HG03095 (cell line): Measurements from ENCODE around the gene QSOX1.

Experiments
- ATAC-seq: cut with Tn5 transposase; IDR thresholded peaks from one replicate; pipeline ENCODE4 v1.9.1; 2021; ENCODE audit warnings: moderate library complexity; ENCODE audit not compliant: unreplicated experiment

QSOX1 gene

DNA sequence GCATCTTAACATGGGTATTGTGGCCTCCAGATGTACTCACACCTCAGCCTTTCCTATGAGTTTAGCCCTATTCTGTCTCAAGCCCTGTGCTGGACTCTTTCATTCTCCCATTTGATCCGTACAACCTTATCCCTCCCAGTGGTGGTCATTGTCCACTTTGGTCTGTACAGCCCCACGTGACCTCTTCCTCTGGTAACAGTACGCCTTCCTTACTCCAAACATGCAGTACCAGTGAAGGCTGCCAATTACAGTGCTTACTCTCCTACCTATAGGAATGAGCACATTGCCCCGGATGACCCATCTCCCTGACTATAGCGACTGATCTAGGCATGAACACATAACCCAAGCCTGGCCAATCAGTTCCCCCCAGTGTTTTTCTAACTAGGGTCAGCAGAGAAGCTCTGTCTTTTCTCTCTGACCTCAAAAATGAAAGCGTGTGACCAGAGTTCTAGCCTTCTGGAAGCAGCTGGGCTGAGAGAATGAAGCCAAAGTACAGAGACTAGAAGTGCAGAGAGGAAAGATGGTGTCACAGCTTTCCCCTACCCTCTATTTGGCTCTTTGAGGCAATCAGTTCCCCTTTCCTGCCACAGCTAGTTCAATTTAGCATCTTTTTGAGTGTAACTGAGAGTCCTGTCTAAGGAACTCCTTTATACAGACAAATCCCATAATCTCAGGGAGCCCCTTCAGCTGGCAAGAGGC, 9.9 kb upstream of the QSOX1 start:
- no peak for ATAC-seq

DNA sequence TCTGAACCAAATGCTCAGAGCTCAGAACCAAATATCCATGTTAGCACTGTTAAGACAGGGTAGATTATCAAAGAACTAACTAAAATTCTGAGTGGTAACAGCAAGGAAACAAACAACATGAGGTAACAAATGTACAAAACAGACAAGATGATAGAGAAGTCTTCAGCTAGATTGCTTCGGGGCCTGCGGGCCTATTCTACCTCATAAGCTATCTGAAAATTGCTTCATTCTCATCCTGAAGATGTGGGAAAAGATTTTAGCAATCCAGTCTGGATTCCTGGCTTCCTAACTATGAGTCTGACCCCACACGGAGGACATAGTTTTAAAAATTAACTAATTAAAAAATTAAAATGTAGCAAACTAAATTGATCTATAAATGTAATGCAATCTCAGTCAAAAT, 9.2 kb upstream of the QSOX1 start:
- ATAC-seq = no peak

DNA sequence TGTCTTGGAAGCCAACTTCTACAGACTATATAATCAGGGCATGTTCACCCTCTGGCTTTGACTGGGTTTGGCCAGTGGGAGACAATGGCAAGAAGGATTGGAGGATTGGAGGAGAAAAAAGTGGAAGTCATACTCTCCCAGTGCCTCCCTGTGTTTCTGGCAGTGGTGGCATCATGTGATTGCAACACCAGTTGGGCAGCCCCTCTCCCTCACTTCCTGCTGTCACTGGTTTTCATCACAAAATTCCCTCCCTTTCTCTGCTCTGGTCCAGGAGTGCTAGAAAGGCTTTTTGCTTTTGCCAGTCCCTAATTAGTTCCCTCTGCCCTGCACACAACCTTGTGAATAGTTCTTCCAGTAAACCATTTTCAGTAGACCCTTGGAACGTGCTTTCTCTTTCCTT, 3.7 kb upstream of the QSOX1 start:
- ATAC-seq = no peak

DNA sequence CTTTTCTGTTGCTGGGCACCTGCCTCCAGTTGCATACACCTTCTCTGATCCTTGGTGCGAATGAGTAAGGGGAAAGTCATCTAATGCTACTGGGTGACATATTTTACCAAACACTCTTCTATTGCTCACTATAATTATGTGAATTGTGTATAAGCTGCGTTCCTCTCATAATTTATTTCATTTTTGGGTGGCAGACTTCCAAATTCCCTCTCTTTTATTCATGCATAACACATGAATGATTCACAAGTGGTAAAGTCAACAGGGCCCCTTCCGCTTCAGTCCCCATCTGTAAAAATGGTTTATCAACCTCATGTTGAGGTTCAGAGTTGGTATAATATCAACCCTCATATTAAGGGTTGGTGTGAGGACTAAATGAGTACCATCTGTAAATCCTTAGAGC, 3.2 kb upstream of the QSOX1 start:
- no peak for ATAC-seq

DNA sequence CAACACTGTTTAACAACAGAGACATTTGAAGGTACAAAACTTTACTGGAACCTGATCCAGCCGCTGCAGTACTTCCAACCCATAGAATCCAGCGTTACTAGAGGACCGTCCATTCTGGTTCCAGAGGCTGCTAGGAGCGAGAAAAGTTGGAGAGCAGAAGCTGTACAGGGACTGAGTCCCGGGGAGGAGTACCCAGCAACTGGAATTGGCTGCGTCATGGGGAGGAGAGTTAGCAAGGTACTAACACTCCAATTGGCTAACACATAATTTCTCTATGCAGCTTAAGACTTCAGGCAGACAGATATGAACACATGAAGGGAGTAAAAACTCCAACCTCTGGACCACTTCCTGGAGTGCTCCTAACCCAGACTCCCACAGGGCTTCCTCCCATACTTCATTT, 2.1 kb upstream of the QSOX1 start:
- no peak for ATAC-seq

DNA sequence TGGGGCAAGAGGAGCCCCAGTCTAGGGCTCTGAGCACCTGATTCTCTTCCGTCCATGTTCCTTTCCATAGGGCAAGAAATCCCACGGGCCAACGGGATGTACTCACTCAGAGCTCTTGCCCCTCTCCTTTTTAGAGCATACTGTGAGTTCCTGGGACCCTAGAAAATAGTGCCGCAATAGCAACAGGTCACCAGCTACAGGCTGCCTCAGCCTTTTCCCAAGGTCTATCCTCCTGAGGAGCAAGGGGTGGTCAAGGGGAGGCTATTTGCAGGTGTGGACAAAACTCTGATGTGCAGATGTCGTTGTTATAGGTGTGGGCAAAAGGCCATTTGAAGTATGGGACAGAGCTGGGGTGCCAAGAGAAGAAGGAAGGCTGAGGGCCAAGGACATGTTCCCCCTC, 1.6 kb upstream of the QSOX1 start:
- no peak for ATAC-seq

DNA sequence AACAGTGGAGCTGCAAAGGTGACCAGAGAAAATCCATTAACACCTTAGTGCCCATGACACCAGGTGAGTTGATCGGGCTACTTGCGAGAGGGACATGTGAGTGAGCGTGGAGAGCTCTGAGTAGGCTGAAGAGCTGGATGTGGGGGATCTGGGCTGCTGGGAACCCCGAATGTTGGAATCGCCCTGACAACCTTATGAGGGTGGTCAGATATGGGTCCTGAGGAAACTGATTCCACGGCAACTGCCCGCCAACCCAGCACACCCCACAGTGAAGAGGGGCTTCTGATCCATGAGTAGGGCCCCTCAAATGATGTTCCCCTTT, 705 bp upstream of the QSOX1 start:
- no peak for ATAC-seq

DNA sequence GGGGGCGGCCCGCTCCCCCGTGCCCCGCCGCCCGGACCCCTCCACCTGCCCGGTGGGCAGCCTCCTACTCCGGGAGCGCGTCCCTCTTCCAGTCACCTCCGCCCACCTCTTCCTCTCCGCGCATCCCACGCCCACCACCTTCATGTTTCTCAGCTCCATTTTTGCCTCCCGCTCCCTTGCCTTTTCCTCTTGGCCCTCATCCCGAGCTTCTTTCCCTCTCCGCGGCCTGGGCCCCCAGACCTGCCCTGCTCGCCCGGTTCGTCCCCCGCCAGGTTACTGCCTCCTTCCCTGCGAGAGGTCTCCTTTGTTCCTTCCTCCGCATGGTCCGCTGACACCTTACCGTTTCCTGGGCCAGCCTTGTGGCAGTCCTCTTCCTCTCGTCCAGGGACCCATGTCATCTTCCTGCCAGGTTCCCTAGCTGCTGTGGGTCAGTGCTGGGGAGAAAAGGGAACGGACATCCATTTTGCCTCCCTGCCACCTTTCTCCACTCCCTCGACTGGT, 563 bp downstream of the QSOX1 start:
- ATAC-seq = no peak

DNA sequence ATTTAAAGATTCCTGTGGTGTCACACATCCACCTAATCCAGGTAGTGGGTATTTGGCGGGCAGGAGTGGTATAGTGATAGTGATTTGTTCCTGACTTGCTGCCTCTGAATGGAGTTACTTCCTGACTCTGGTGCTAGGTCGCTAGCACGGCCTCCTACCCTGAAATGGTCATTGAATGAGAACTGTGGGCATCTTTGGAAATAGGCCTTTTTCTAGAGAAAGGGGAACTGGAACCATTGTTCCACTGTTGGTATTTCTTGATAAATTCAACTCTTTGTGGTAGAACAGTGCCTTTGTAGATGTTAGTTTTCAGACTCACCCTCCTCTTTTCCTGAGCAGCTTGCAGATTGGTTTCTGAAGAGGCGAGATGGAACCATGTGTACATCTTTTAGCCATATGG, 1.5 kb downstream of the QSOX1 start:
- no peak for ATAC-seq

DNA sequence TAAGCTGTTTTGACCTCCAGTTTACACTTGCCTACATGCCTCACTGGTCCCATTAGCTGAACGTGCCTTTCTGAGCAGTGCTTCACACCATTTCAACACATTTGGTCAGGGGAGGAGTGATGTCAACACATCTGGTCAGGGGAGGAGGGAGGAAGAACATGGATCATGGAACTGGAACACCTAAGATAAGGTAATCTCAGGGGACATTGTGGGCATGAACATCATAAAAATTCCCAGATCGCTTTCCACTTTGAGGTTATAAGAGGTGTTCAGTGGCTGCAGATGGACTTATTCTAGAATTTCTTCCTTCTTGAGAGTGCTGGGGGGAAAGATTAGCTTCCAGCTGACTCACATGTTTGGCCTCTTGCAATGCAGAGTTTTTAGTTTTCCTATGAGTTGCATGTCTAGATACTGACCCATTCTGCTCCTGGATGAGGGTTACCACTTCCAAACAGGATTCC, 2.0 kb downstream of the QSOX1 start:
- no peak for ATAC-seq

DNA sequence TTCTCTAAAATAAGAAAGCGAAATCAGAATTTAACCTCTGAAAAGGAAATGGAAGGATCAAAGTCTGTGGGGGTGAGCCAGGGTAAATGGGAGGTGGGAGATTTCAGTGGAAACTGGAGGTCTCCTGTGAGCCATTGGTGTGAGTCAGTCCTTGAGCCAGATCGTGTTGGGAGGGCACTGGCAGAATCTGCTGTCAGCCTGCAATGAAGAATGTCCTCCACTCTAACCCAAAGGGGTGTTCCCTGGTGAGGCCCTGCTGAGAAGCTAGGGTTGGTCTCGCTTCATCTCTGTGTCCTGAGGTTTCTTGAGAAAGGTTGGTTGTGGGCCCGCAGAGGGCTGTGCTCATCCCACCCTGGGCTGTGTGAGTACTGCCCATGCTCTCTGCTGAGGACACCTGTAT, 2.4 kb downstream of the QSOX1 start:
- no peak for ATAC-seq

DNA sequence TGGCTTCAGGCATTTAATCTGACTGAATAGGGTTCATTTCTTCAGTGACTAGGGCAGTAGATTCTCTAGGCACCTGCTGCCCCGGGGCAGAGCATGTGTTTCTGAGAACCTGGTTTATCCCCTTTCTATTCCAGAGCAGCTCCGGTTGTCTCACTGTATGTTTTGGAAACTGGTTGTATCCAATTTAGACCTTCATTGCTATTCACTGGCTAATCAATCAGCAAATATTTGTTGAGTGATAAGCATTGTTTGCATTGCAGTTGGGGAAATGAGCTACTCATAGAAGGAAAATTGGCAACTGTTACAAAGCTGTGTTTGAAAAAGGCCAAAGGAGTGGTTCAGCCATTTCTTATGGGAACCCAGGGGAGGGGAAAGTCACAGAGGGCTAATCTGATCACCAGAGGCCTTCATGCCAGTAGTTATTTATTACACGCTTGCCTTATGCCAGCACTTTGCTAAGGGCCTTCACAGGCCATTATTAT, 2.9 kb downstream of the QSOX1 start:
- no peak for ATAC-seq

DNA sequence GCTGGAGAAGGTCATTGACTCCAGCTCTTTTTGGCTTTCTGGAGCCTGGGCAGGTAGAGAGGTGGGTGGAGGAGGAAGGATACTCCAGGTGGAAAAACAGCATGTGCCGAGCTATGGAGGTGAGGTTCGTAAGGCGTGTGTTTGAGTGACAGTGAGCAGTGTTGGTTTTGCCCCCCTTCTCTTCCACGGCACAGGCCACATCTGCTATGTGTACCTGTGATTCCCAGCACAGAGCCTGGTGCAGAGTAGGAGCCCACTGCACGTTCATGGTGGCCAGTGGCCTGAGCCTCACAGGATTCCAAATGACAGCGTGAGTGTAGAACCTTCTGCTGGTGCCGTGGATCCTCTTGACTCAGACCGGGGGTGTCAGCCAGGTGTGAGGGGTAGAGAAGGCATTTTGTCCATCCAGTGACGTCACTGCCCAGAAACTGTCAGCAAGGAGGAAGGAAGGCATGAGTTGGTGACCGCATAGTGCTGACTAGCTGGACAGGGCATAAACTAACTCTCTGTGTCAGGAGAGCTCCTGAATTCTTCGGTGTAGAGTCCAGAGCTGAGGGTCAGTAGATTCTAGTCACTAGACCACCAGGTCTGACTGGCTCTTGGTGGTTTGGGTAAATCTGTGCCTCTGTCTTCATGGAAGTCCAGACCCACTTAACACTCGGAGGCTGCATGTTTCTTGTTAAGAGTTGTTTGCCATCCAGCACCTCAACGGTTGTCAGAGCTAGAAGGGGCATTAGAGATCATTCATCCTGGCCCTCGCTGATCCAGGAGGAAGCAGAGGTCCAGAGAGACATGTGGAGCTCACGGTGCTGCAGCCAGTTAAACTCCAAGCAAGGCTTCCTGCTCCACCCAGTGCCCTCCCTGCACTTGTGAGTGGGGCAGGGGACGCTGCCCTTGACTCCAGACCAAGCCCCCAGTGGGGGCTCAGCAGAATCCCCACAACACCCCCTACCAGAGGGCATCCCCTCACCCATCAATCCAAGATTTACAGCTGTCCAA, 3.8 kb downstream of the QSOX1 start:
- ATAC-seq = no peak

DNA sequence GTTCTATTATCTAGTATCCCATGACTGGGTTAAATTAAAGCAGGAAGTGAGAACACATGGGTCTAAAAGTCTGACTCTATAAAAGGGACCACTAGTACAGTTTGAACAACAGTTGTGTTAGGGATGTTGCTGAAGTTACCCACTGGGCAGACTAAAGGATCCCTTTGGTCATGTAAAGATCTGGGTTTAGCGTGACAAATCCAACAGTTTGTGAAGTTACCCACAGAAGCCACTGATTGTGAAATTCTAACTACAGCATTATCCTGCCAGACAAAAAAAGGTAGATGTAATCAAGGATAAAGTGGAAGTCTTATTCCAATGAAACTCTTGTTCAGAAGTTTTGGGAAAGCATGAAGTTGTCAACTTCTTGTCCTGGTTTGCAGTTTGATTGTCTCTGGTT, 5.7 kb downstream of the QSOX1 start:
- ATAC-seq = no peak

DNA sequence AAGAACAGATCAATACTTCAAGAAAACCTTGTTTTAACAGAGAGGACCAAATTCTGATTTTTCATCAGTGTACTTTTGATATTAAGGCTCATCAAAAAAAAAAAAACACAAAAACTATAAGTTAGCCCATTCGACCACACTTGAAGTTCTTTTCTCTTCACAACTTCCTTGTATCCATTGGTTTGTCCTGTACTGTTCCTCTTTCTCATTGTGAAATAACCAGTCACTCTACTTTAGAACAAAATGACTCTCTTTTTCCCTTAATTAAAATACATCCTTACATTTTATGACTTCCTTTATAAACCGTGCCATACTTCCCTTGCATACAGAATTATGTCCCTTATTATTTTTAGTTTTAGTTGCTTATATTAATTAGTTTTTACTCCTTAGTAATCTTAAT, 8.4 kb downstream of the QSOX1 start:
- no peak for ATAC-seq

DNA sequence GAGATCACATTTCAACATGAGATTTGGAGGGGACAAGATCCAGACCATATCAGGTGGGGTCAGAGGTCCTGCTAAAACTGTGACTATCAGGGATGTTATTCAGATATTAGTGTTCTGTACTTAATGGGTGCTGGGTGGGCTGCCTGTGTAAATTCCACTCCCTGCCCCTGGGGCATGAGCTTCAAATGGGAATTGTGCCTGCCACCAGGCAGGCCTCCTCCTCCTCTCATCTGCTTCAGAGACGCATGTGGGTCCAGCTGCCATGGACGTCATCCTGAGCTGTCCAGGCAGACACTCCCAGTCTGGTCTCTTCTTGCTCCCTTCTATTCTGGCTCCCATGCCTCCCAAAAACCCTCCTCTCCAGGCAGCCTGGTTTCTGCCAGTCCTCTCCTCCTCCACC, 10.4 kb downstream of the QSOX1 start:
- no peak for ATAC-seq

DNA sequence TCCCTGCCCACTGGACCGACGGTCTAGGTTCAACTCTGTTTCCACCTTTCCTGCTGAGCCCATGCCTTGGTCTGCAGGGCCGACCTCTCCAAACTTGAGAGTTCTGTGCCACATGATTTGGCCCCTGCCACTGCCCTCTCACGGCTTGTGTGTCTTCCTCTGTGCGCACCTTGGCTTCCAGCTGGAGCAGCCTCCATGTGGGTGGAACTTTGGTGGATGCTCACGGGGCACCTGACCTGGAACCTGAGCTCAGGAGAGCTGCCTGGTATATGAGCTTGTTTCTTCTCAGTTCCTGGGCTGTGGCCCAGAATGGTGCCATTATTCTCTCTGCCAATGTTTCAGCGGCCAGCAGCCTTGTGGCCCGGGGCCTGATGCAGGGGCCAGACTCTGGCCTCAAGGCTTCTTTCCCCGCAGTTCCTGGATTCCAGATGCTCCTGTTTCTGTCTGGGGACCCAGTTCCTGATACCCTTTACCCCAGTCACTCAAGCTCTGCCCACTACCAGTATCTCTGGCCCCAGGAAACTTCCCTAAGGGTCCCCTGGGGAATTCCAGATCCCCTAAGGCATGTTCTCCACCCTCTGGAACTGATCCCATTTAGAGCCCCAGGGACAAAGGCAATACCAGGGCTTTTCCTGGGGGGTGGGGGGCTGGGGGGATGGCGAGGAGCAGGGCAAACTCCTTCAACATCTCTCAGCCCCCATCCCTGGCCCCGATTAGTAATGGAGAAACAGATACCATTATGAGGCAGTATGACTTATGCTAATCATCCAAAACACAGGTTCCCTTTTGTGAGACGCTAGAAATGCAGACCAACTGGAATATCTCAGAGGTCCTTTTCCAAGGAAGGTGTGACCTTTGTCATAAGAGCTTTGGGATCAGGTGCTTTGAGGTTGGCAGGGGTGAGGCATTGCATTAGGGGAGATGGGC, 11.1 kb downstream of the QSOX1 start:
- ATAC-seq = no peak

DNA sequence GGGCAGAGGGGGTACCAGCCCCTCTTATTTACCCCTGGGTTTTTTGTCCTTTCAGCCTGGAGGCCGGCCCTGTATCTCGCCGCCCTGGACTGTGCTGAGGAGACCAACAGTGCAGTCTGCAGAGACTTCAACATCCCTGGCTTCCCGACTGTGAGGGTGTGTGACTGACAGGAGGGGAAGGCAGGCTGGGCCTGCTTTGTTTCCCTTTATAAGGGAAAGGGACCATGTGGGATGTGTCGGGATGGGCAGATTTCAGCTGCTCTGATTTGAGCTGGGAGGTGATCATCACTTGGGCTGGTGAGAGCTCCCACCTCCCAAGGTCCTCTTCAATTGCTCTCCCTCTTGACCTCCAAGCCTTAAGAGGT, 11.7 kb downstream of the QSOX1 start:
- ATAC-seq = no peak

DNA sequence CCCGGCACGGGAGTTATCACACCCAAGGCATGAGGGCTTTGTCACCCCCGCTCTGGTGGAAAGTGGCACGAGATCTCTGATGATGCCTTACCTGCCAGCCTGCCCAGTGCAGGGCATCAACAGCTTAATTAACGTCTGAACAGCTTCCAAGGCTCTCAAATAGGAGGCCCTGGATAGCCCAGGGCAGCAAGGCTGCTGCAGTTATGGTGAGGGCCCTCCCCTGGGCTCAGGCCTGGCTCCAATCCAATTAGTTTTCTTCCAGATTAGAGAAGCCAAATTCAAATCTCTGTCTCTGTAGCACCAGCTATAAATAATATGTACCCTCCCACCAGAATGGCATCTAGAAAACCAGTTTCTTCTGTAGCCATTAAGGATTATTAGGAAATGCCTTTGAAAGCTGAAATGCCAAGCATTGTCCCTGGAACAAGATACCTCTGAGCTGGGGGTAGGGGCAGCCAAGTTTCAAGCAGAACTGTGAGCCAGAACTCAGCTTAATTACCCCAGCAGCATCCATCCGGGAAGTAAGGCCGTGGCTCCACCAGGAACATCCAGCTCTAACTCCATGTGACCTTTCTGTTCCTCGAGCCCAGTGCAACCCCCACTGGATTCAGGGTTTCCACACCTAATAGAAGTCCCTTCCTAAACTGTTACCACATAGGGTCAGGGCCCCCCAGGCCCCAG, 12.5 kb downstream of the QSOX1 start:
- ATAC-seq = no peak

DNA sequence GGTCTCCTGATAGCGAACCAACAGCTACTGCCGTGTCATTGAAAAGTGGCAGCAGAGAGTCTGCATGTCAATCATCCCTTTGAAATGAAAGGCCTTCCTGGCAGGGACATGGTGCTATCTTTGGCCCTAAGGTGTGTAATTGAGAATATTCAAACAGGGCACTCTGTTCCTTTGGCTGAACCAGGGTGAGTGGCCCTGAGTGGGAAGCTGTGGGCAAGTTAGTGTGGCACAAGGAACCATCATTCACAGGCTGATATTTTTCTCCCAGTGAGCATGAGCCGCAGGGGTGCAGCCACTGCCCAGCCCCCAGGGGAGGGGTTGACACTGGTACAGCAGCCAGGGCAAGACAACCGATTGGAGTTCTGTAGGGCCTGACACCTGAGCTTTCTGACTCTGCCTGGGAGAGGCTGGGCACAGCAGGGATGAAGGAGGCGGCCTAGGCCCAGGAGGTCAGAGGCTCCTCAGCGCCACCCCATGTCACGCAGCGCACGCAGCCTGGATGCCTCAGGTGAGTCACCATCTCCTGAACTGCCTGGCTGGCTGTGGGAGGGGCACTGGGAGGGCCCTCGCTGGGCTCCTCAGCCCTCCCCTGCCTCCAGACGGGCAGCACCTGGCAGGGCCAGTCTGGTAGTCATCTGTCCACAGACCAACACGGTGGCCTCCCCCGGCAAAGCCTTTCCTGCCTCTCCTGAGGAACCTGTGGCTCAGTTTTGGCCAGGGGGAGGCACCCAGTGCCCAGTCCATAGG, 13.2 kb downstream of the QSOX1 start:
- ATAC-seq = no peak
